NCI-H1417 (cell line): ENCODE data around the gene PEX11G.

Experiments used
- DNase-seq, 3 experiments: peaks; one replicate each; lab custom pipeline; 2025; lab: John Stamatoyannopoulos, UW

Gene PEX11G

DNA sequence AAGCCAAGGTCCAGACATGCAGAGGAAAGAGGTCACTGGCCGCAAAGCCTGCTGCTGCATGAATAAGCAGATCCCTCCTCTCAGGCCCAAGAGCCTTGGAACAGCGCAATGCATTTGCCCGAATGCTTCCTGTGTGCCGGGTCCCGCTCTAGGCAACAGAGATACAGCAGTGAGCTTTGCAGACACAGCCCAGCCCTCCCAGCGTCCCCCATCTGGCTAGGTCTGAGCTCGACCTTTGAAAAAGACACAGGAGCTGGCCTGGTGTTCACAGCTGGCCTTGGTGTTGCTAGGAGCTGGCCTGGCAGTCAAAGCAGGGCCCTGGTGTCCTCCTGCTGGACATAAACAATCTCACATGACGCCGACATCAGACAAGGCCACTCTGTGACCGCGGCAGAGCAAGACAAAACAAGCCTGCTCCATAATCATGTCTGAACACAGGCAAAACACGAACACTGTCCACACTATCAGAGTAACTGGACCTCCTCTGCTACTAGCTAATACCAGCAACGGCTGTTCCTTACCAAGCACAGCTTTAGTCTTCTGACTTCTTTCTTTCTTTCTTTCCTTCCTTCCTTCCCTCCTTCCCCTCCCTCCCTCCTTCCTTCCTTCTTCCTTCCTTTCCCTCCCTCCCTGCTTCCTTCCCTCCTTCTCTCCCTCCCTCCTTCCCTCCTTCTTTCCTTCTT, 5.7 kb upstream of the PEX11G start:
- DNase-seq, result peak in 2 of 3 experiments; percentile 32 to 68

DNA sequence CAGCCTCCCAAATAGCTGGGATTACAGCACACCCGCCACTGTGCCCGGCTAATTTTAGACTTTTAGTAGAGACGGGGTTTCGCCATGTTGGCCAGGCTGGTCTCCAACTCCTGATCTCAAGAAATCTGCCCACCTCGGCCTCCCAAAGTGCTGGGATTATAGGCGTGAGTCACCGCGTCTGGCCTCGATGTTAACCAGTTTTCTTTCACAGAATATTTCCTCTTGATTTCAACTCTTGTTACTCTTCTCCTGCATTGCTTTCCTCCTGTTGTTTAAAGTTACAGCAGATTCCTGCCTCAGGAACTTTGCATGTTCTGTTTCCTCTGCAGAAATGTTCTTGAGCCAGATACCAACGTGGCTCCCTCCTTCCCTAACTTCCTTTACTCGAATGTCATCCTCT, 3.7 kb upstream of the PEX11G start:
- no peak for DNase-seq

DNA sequence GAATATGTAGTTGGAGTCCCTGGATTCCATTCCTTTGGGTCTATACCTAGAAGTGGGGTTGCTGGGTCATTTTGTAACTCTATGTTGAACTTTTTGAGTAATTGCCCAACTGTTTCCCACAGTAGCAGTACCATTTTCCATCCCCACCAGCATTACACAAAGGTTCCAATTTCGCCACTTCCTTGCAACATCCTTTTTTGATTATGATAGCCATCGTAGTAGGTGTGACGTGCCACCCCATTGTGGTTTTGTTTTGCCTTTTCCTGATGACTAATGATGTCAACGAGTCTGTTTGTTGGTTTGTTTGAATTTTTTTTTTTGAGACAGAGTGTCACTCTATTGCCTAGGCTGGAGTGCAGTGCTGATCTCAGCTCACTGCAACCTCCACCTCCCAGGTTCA, 3.3 kb upstream of the PEX11G start:
- no peak for DNase-seq

DNA sequence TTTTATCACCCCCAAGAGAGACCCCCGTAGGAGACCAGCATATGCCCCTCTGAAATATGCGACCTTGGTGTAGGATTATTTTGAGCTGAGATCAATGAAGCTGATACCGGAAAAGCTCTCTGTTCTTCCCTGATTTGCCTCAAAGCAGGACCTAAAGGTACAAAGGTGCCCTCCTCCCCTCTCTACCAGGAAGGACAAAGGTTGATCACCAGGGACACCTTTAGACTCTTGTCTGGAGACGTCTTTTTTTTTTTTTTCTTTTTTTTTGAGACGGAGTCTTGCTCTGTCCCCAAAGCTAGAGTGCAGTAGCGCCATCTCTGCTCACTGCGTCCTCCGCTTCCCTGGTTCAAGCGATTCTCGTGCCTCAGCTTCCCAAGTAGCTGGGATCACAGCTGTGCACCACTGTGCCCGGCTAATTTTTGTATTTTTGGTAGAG, 792 bp upstream of the PEX11G start:
- no peak for DNase-seq

DNA sequence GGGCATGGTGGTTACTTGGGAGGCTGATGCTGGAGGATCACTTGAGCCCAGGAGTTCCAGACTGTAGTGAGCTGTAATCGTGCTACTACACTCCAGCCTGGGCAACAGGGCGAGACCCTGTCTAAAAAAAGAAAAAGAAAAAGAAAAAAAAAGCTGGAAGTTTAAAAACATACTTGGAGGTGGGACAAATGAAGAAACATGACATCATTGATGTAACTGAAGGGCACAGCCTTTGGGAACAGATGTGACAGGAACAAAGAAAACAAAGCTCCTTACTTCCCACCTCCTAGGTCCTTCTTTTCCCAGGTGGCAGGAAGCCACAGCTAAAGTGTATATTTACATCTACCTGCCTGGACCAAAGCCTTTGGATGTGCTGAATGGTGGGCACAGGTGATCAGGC, 1.9 kb downstream of the PEX11G start:
- DNase-seq, result no peak

DNA sequence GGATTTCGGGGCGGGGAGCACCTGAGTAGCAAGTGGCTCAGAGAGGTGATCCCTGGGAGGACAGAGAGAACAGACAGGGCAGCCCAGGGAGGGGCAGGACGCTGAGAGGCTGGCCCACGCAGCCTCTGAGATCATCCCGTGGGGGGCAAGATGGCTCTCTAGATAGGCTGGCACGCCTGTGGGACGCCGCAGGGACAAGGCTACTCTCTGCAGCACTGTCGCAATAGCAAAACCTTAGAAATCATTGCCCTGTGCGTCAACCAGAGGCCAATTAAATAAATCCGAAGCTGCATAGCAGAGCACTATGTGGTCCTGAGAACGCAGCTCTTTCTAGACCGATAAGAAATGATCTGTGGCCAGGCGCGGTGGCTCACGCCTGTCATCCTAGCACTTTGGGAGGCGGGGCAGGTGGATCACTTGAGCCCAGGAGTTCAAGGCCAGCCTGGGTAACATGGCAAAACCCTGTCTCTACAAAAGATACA, 5.1 kb downstream of the PEX11G start:
- DNase-seq, result no peak

DNA sequence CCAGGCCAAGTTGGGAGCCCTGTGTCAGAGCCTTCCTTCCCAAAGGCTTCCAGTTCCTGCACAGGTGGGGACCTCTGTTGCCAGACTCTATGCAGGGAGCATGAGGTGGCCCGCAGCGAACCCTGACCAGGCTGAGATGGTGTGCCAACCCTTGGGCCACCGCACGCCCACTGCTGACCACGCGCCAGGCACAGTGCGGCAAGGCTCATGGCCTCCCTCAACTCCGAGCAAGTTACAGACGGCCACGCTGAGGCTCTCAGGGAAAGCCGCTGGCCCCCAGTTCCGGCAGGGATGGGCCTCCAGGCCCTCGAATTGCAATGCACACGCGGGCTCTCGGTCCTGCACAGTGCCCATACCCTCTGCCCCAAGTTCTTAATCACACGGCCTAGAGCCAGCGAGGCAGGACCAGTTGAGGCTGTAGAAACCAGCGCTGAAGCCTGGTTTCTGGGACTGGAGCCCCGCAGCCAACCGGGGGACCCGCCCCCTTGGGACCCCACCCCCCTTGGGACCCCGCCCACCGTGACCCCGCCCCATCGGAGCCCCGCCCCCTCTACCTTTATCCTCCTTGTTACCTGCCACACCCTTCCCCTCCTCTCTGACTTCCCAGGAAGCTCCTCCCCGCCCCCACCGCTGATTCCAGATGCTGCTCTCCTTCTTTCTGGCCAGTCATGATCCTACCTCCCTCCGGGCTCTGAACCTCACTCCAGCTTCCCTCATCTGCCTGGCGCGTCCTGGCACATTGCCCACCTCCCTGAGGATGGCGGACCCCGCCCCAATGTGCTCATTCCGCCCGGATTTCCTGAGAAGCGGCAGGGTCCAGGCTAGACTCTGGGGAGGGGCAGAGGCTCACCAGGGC, 6.0 kb downstream of the PEX11G start:
- DNase-seq, result peak in 2 of 3 experiments; percentile 70 to 77

DNA sequence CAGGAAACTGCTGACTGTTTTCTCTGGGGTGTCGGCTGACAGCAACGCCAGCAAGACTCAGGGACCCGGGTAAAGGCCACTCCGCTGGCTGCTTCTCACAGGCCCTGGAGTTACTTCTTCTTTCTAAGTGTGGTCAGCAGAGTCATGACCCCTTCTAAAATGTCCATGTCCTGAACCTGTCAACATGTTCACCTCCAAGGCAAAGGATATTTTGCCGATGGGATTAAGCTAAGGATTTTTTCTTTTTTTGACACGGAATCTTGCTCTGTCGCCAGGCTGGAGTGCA, 7.9 kb downstream of the PEX11G start:
- no peak for DNase-seq

DNA sequence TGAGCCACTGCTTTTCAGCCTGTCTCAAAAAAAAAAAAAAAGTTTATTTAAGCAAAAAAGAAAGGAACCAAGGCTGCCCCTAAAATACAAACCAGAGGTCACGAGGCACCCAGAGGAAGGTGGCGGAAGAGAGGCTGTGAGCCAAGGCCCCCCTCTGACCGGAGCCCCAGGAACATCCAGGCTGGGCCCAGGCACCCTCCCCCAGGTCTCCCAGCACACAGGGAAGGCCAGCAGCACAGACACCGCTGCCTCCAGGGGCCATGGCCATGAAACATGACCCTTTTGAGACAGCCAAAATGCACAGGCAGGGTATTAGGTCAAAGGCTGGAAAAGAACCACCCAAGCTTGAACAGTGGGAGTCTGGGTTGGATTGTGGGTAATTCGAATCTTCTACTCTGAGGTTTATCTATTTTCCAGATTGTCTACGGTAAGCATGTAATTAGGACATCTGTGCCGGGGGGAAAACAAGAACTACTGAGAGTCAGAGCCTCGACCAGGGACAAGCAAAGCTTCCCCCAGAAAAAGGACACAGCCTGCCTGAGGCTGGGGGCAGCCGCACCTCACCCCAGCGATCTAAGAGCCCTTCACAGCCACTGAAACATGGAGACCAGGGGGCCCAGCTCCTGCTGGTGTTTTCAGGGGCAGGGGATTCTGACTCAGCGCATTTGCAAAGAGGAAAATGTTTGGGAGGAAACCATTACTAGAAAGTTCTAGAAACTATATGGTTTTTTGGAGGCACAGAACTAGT, 8.4 kb downstream of the PEX11G start:
- no peak for DNase-seq

DNA sequence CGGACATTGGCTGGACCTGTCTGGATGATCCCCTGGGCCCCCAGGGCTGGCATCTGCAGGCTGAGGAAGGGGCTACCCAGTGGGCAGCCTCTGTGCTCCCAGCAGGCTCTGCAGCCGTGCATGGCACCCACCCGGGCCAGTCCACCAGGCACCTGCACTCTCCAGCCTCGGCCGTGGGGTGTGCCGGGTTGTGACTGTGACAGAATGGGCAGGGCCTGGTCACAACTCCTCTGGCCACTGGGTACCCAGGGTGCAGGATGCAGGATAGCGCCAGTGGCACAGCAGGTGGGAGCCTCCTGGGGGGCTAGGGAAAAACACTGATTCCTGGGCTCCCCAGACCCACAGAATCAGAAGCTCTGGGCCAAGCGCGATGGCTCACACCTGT, 10.0 kb downstream of the PEX11G start:
- DNase-seq, result no peak

DNA sequence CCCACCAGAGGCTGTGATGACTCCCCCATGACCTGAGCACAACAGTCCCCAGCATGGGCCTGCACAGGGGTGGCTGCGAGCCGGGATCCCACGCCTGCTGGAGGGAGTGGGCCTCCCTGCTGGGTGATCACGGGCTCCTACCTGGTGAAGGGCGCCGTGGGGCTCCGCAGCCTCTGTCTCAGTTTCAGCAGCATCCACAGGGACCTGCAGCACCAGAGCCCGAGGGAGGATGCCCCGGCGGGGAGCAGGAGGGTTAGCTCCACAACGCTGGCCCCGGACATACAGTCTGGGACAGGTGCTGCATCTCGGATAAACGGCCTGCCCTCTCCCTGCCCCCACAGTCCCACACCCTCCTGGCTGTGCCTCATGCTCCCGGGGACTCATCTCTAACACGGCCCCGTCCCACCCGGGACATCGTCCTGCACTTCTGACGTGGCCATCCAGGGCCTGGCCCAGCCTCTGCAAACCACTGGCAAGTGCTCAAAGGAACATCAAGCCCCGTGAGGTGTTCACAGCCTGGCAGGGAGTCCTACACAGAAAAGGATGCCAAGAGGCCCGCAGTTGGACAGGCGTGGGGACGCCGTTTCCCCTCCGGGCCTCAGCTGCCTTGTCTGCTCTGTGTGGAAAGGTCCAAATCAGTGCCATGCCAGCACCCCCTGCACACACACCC, 10.5 kb downstream of the PEX11G start:
- no peak for DNase-seq

DNA sequence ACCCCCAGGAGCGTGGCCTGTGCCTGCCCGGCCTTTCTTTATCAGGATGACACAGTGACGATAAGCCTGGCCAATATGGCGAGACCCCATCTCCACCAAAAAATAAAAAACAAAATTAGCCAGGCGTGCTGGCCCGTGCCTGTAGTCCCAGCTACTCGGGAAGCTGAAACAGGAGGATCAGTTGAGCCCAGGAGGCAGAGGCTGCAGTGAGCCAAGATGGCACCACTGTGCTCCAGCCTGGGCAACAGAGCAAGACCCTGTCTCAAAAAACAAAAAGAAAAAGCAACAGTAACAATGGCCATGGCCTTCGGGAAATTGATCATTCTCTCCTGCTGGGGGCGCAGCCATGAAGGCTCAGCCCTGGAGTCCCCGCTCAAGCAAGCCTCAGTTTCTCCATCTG, 11.1 kb downstream of the PEX11G start:
- no peak for DNase-seq

DNA sequence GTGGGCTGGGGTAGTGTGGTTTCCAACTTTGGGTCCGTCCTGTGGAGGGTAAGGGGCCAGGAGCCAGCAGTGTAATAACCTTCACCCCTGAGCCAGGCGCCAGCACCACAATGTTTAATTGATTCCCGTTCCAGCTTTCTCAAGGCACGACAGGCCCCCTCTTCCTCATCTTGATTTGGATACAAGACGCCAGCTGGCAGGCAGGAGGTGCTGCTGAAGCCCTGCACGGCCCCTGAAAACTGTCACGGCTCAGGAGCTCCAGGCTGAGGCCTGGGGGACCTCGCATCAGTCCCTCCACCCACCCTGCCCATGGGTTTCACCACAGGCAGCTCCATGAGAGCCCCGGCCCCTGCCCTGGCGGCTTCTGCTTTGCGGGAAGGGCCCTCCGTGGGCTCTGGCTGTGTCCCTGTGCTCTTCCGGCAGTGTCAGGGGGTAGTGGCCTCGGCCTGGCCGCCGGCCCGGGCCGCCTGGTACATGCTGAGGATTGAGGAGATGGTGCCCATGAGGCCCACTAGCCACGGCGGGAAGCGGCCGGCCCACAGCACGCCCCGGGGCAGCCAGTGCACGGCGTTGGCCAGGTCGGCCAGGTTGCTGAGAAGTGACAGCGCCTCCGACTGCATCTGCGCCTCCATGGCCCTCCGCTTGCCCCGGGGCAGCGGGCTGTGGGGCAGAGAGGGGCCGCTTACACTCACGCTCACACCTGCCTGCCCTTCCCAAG, 11.9 kb downstream of the PEX11G start:
- no peak for DNase-seq

DNA sequence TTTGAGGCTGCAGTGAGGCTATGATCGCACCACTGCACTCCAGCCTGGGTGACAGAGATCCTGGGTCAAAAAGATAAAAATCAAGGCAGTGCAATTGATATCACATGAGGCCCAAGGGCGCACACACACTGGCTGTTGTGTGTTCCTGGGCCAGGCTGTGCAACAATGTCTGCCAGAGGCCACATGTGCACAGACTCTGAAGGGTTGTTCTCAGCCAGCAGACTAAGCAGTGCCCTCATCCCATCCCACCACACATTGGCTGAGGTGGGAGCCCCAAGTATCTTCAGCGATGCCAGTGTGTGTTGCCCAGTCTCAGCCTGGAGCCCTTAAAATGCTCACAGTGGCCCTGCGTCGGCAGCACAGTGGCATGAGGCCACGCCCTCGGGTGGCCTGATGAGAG, 12.6 kb downstream of the PEX11G start:
- DNase-seq, result no peak

DNA sequence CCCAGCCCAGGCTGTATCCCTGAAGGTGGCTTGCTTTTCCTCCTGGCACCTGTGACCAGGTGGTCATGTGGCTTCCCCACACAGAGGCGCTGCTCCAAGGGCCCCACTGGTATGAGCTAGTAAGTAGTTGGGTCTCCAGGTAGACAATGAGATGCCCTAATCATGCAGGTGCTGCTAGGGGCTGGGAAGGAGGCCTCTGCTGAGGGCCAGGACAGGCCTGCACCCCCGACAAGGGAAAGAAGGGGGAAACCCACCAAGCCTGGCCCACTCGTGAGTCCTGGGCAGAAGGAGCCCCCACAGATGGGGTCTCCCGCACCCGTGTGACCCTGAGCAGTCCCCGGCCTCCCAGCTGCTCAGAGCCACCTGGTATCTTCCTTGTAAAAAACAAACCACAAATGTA, 13.2 kb downstream of the PEX11G start:
- no peak for DNase-seq

DNA sequence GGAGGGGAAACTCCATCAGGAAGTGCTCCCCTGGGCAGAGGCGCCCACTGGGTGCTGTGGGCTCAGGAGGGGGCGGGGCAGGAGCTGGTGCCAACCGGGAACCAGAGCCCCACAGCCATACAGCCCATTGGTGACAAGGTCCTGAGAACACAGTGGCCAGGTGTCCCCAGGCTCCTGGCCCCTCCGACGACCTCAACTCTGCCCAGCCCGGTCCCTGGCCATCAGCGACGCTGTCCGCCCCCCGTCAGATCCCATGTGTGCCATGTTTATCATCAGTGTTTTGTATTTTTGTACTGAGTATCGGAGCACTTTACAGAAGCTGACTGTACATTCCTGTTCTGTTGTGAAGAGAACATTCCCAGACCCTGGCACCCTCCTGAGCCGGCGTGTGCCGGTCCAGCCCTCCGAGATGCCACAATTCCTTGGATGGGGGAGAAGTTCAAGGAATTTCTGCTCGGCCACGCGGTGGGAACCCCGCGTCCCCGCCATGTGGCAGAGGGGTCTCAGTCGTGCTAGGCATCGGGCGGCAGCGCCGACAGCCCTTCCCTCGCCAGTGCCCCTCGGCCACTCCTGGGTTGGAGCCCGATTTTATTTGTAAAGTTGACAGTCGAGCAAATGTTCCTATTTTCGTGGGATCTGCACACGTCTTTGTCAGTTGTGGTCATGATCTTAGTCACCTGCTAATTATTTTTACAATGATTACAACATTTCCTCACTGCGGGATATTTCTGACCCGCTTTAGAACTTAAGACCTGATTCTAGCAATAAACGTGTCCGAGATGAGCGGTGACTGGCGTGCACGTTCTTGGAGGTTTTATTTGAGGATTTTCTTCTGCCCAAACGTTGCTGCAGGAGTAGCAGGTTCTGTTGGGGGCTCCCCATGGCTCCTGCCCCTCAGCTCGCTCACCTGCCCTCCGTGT, 16.9 kb downstream of the PEX11G start:
- no peak for DNase-seq

DNA sequence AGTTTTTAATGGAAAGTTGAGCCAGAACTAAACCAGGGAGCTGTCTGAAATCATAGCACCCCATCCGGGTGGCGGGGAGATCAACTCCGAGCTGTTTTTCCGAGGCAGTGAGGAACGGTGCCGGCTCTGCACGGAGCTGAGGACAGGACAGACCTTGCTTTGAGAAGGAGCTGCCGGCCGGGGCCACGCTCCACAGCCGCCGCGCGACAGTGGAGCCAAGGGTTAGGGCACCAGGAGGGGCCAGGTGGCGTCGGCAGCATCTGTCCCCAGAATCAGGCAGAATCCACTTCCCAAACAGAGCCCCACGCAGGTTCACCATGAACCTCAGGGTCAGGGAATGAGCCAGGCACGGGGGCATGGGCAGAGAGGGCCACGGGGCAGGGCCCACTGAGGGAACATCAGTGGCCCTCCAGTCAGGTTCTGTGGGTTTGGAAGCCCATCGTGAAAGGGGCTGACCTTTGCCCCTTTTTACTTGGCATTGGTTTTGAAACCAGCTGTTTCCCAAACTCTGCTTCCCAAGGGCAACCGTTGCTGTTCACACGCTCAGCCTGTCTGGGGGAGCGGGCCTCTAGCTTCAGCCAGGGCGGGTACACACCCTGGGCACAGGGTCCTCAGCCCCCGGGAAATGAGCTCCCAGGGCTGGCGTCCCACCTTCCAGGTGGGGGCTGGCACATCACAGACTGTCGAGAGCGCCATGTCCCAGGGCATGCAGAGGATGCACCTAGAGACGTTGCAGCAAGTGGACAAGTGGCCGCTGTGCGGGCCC, 18.1 kb downstream of the PEX11G start:
- DNase-seq, result no peak

DNA sequence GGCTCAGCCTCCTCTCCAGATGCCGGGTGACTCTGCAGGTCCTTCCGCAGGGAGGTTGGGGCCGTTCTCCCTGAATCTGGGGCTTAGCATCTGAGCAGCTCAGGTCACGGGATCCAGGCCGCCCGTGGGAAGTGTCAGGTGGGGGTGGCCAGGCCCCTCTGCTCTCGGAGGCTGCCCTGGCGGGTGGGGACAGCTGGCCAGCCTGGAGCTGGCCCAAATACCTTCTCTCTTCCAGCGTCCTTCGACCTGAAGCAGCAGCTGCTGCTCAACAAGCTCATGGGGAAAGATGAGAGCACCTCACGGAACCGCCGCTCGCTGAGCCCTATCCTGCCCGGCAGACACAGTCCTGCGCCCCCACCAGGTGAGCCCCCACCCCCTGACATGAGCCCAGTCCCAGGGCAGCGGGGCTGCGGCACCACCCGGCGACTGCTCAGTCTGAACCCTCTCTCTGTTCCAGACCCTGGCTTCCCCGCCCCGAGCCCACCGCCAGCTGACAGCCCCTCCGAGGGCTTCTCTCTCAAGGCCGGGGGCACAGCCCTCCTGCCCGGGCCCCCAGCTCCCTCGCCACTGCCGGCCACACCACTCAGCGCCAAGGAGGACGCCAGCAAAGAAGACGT, 19.1 kb downstream of the PEX11G start:
- no peak for DNase-seq

DNA sequence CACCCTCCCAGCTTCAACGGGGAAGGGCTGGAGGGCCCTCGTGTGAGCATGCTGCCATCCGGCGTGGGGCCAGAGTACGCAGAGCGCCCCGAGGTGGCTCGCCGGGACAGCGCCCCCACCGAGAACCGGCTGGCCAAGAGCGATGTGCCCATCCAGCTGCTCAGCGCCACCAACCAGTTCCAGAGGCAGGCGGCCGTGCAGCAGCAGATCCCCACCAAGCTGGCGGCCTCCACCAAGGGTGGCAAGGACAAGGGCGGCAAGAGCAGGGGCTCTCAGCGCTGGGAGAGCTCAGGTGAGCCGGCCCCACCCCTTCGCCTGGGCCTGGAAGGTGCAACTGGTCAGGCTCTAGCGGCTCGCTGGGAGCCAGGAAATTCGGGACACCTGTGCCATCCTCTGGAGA, 20.0 kb downstream of the PEX11G start:
- DNase-seq, result no peak
